H1 (cell line): ENCODE measurements around the gene CCNI2. TPM values are rescaled to one million over a fixed set of nuclear protein-coding genes. Genes with fewer than 3 reads are reported as not detected.

Experiments used
- CTCF ChIA-PET: fragments of 300-600 bp; sonication (Branson Sonifier 250); formaldehyde crosslinking; loops from one replicate; lab custom pipeline; 2021; ENCODE audit not compliant: partially characterized antibody; lab: Charles Lee
- POLR2A ChIA-PET: fragments of 300-600 bp; sonication (Branson Sonifier 250); formaldehyde crosslinking; loops from one replicate; lab custom pipeline; 2021; ENCODE audit warnings: inconsistent platforms; ENCODE audit not compliant: partially characterized antibody; lab: Charles Lee
- DNase-seq, 2 experiments: peaks; one replicate each; pipeline versions ENCODE4 v3.0.0 to v3.0.0-alpha.2; 2010 to 2022; ENCODE audit warnings: low spot score in 2 of 2, low read depth in 1 of 2, mixed read lengths in 1 of 2
- FAIRE-seq: peaks from 2 replicates; lab custom pipeline; 2011; peaks lifted over from hg19 to GRCh38; lab: Jason Lieb, UNC
- H2AFZ ChIP-seq: 2 replicates; pipeline ENCODE4 v1.8.1; 2012; ENCODE audit warnings: low read length, inconsistent platforms
- H2AK5ac ChIP-seq: 2 replicates; pipeline ENCODE4 v1.6.1; 2013; ENCODE audit warnings: low read depth, low read length
- H2BK120ac ChIP-seq: replicated peaks from 2 replicates; pipeline ENCODE3; 2013; ENCODE audit warnings: low read depth, low read length, inconsistent platforms
- H2BK12ac ChIP-seq: 2 replicates; pipeline ENCODE4 v1.6.1; 2013; ENCODE audit warnings: low read depth, low read length
- H2BK15ac ChIP-seq: 2 replicates; pipeline ENCODE4 v1.6.1; 2013; ENCODE audit warnings: low read length
- H2BK20ac ChIP-seq: 2 replicates; pipeline ENCODE4 v1.6.1; 2013; ENCODE audit warnings: low read length
- H2BK5ac ChIP-seq: 2 replicates; pipeline ENCODE4 v1.6.1; 2013; ENCODE audit warnings: low read depth, low read length
- H3K14ac ChIP-seq: 2 replicates; pipeline ENCODE4 v1.6.1; 2013; ENCODE audit warnings: inconsistent platforms; ENCODE audit not compliant: insufficient read length
- H3K18ac ChIP-seq: 2 replicates; pipeline ENCODE4 v1.6.1; 2013; ENCODE audit warnings: low read length; ENCODE audit errors: extremely low read depth
- H3K23ac ChIP-seq: 2 replicates; pipeline ENCODE4 v1.6.1; 2013; ENCODE audit warnings: inconsistent platforms; ENCODE audit not compliant: insufficient read length
- H3K23me2 ChIP-seq: 2 replicates; pipeline ENCODE4 v1.6.1; 2013; ENCODE audit warnings: low read depth, low read length
- H3K27ac ChIP-seq: 2 replicates; pipeline ENCODE4 v1.6.1; 2011; ENCODE audit warnings: low read depth, low read length, inconsistent platforms
- H3K27me3 ChIP-seq, 4 experiments: replicated peaks in 1 of 4; 1 replicate in 1 of 4; 2 replicates in 3 of 4; pipeline versions ENCODE4 v1.6.1 to v1.8.1; 2011 to 2013; ENCODE audit warnings: low read length in 3 of 4, mild to moderate bottlenecking in 3 of 4, inconsistent platforms in 2 of 4, mixed read lengths in 2 of 4, moderate library complexity in 1 of 4; ENCODE audit not compliant: control insufficient read depth in 3 of 4, insufficient read depth in 3 of 4; ENCODE audit errors: extremely low read depth in 1 of 4
- H3K36me3 ChIP-seq, 4 experiments: 2 replicates each; pipeline versions ENCODE4 v1.6.1 to v1.8.1; 2011 to 2013; ENCODE audit warnings: mild to moderate bottlenecking in 4 of 4, low read length in 3 of 4, moderate library complexity in 2 of 4, control low read depth in 1 of 4, inconsistent platforms in 1 of 4; ENCODE audit not compliant: insufficient read depth in 4 of 4, control insufficient read depth in 2 of 4
- H3K4ac ChIP-seq: replicated peaks from 2 replicates; pipeline ENCODE3; 2013; ENCODE audit warnings: low read length, low read depth, mixed read lengths, inconsistent platforms; ENCODE audit not compliant: insufficient read length
- H3K4me1 ChIP-seq, 4 experiments: replicated peaks in 1 of 4; 1 replicate in 1 of 4; 2 replicates in 3 of 4; pipeline versions ENCODE4 v1.6.1 to v1.8.1; 2011 to 2013; ENCODE audit warnings: low read length in 3 of 4, inconsistent platforms in 2 of 4, mixed read lengths in 1 of 4; ENCODE audit not compliant: insufficient read depth in 4 of 4, control insufficient read depth in 3 of 4
- H3K4me2 ChIP-seq, 2 experiments: 2 replicates each; pipeline versions ENCODE4 v1.6.1 to v1.8.1; 2011 to 2013; ENCODE audit warnings: low read depth in 2 of 2, low read length in 2 of 2, control low read depth in 1 of 2, inconsistent platforms in 1 of 2, mild to moderate bottlenecking in 1 of 2; ENCODE audit not compliant: insufficient read depth in 1 of 2
- H3K4me3 ChIP-seq, 4 experiments: fragments of 200-600, 300-600 bp in 1 of 4; sonication (generic), shearing (Covaris generic), sonication (Bioruptor Twin) in 1 of 4; 2 replicates each; pipeline versions ENCODE4 v1.5.1 to v1.8.1; 2011 to 2016; ENCODE audit warnings: low read length in 4 of 4, low read depth in 3 of 4, control low read depth in 2 of 4, inconsistent platforms in 2 of 4, mild to moderate bottlenecking in 2 of 4, mixed read lengths in 1 of 4, moderate library complexity in 1 of 4; ENCODE audit not compliant: insufficient read depth in 2 of 4; ENCODE audit errors: extremely low read depth in 1 of 4
- H3K56ac ChIP-seq: replicated peaks from 2 replicates; pipeline ENCODE3; 2013; ENCODE audit warnings: low read depth, mild to moderate bottlenecking, mixed read lengths, low read length, inconsistent platforms; ENCODE audit not compliant: insufficient read length
- H3K79me1 ChIP-seq: 2 replicates; pipeline ENCODE4 v1.6.1; 2013; ENCODE audit warnings: low read depth, low read length, control low read depth
- H3K79me2 ChIP-seq, 2 experiments: 2 replicates each; pipeline versions ENCODE4 v1.6.1 to v1.8.1; 2012 to 2013; ENCODE audit warnings: low read length in 2 of 2, mild to moderate bottlenecking in 2 of 2, inconsistent platforms in 1 of 2; ENCODE audit not compliant: insufficient read depth in 2 of 2, control insufficient read depth in 1 of 2
- H3K9ac ChIP-seq, 4 experiments: replicated peaks in 1 of 4; 1 replicate in 1 of 4; 2 replicates in 3 of 4; pipeline versions ENCODE4 v1.6.1 to v1.8.1; 2011 to 2013; ENCODE audit warnings: low read depth in 3 of 4, low read length in 3 of 4, control low read depth in 2 of 4, mild to moderate bottlenecking in 2 of 4, moderate library complexity in 2 of 4, inconsistent platforms in 1 of 4; ENCODE audit errors: extremely low read depth in 1 of 4
- H3K9me3 ChIP-seq, 2 experiments: 2 replicates each; pipeline versions ENCODE4 v1.6.1 to v1.8.1; 2012 to 2013; ENCODE audit warnings: mild to moderate bottlenecking in 2 of 2, moderate library complexity in 2 of 2, control low read depth in 1 of 2, inconsistent platforms in 1 of 2, low read depth in 1 of 2, low read length in 1 of 2, mixed read lengths in 1 of 2; ENCODE audit not compliant: insufficient read depth in 2 of 2
- H4K20me1 ChIP-seq, 2 experiments: replicated peaks in 1 of 2; 2 replicates each; pipeline versions ENCODE3 to v1.8.1; 2011 to 2013; ENCODE audit warnings: inconsistent platforms in 2 of 2, low read length in 2 of 2, mild to moderate bottlenecking in 1 of 2; ENCODE audit not compliant: insufficient read depth in 2 of 2, control insufficient read depth in 1 of 2
- H4K5ac ChIP-seq: 2 replicates; pipeline ENCODE4 v1.6.1; 2013; ENCODE audit warnings: low read length, low read depth, mixed read lengths, inconsistent platforms; ENCODE audit not compliant: insufficient read length
- H4K8ac ChIP-seq: 2 replicates; pipeline ENCODE4 v1.8.0; 2013; ENCODE audit warnings: mild to moderate bottlenecking, moderate library complexity, low read length, inconsistent platforms; ENCODE audit not compliant: insufficient read depth; ENCODE audit errors: extremely low read depth
- H4K91ac ChIP-seq: replicated peaks from 2 replicates; pipeline ENCODE3; 2013; ENCODE audit warnings: low read length, mixed read lengths, inconsistent platforms; ENCODE audit not compliant: insufficient read length
- ATF3 ChIP-seq: IDR thresholded peaks from 2 replicates; pipeline ENCODE4 v1.6.1; 2011; ENCODE audit warnings: low read depth, mild to moderate bottlenecking, low read length; ENCODE audit not compliant: insufficient read depth
- BACH1 ChIP-seq: IDR thresholded peaks from 2 replicates; pipeline ENCODE4 v1.6.1; 2012; ENCODE audit warnings: low read length, improper control_type of control experiment
- CHD2 ChIP-seq: IDR thresholded peaks from 2 replicates; pipeline ENCODE4 v1.6.1; 2012; ENCODE audit warnings: low read length, improper control_type of control experiment
- GABPA ChIP-seq: IDR thresholded peaks from 2 replicates; pipeline ENCODE4 v1.6.1; 2011; ENCODE audit warnings: mild to moderate bottlenecking, low read length, moderate library complexity, borderline replicate concordance; ENCODE audit not compliant: insufficient read depth
- JUN ChIP-seq: IDR thresholded peaks from 2 replicates; pipeline ENCODE4 v1.6.1; 2011; ENCODE audit warnings: low read depth, mild to moderate bottlenecking, improper control_type of control experiment, low read length
- KDM4A ChIP-seq: IDR thresholded peaks from one replicate; pipeline ENCODE4 v1.7.1; 2012; ENCODE audit warnings: low read depth, mild to moderate bottlenecking, moderate library complexity, low read length, inconsistent platforms; ENCODE audit not compliant: severe bottlenecking
- KDM5A ChIP-seq: fragments of 200-600 bp; IDR thresholded peaks from 2 replicates; pipeline ENCODE4 v1.7.1; 2012; ENCODE audit warnings: mild to moderate bottlenecking, low read length, inconsistent platforms, mixed read lengths
- PHF8 ChIP-seq: fragments of 200-600 bp; sonication (generic); conservative IDR thresholded peaks from 2 replicates; pipeline ENCODE4 v1.7.1; 2012; ENCODE audit warnings: low read depth, mild to moderate bottlenecking, inconsistent platforms, low read length, moderate library complexity
- POLR2A ChIP-seq, 2 experiments: IDR thresholded peaks; 1 replicate in 1 of 2; 2 replicates in 1 of 2; pipeline ENCODE4 v1.6.1; 2011; ENCODE audit warnings: low read depth in 2 of 2, low read length in 2 of 2, mild to moderate bottlenecking in 2 of 2; ENCODE audit errors: control extremely low read depth in 1 of 2
- RNF2 ChIP-seq: fragments of 200-900, 300-1000 bp; sonication (generic); IDR thresholded peaks from 2 replicates; pipeline ENCODE4 v1.7.1; 2016; ENCODE audit warnings: borderline replicate concordance, low read depth, mild to moderate bottlenecking, antibody characterized with exemption, low read length; ENCODE audit not compliant: poor library complexity, severe bottlenecking; ENCODE audit errors: missing control alignments
- RXRA ChIP-seq: IDR thresholded peaks from 2 replicates; pipeline ENCODE4 v1.6.1; 2011; ENCODE audit warnings: low read depth, mild to moderate bottlenecking, low read length, moderate library complexity; ENCODE audit not compliant: insufficient read depth
- SIRT6 ChIP-seq: IDR thresholded peaks from one replicate; pipeline ENCODE4 v1.7.1; 2012; ENCODE audit warnings: low read length, inconsistent platforms
- TAF7 ChIP-seq: optimal IDR thresholded peaks from 2 replicates; pipeline ENCODE3; 2011; ENCODE audit warnings: low read depth, mild to moderate bottlenecking, inconsistent platforms, low read length, moderate library complexity, borderline replicate concordance
- TBP ChIP-seq: IDR thresholded peaks from 2 replicates; pipeline ENCODE4 v1.6.1; 2011; ENCODE audit warnings: low read depth, low read length, improper control_type of control experiment
- WGBS, 2 experiments: shearing (Covaris generic) in 1 of 2; methylation state at CpG; one replicate each; pipeline versions ENCODE4 v1.1.6 to v1.1.7; 2013 to 2015; ENCODE audit warnings: low lambda C conversion rate in 2 of 2, mixed read lengths in 2 of 2, inconsistent platforms in 1 of 2, low coverage in 1 of 2, missing lambda C conversion rate in 1 of 2; ENCODE audit not compliant: insufficient replicate concordance in 2 of 2, insufficient coverage in 1 of 2, insufficient read length in 1 of 2; ENCODE audit errors: extremely low coverage in 1 of 2, missing lambda C conversion rate in 1 of 2; 5-methylcytosine and 5-hydroxymethylcytosine counted together
- polyA plus RNA-seq, 7 experiments: library from polyadenylated mRNA; depleted of rRNA in 3 of 7; stranded (reverse) in 5 of 7; unstranded in 2 of 7; fragments of >200 nt in 5 of 7; fragments of 200-250 nt in 2 of 7; gene quantifications; 1 replicate in 5 of 7; 2 replicates in 1 of 7; 4 replicates in 1 of 7; pipeline versions ENCODE4 v1.2.1 to v1.2.3, GENCODE V29; 2011 to 2013; ENCODE audit warnings: missing spikeins in 2 of 7, mixed read lengths in 2 of 7
- total RNA-seq: library from RNA; stranded (reverse); fragmentation: NEBNext Ultra II Directional; extraction: Animal tissue kit (Norgen Biotek cat#: 25700); gene quantifications from 2 replicates; pipeline ENCODE4 v1.2.1, GENCODE V29; 2021

CCNI2 gene
- total and polyA plus RNA-seq, 2 of the 8 experiments (the other 6 are each of a cell fraction or from before 2014, with no cell fraction given), result 1.3 to 1.4 TPM

GRCh38 chr5:132787076-132787475 is 39.9 kb downstream of the CCNI2 start:
- H3K23ac ChIP-seq, result no peak overlapping the region
- H2AFZ ChIP-seq, result no peak overlapping the region
- no peak overlapping the region for H4K8ac ChIP-seq
- H4K5ac ChIP-seq, result no peak overlapping the region
- no peak overlapping the region for H3K27ac ChIP-seq
- H3K23me2 ChIP-seq, result no peaks in the 10 kb centered on the region
- POLR2A ChIA-PET, result interaction anchor here (1.5 kb wide), 1 partner anchor 9 kb away, joined by 5 read pairs; no protein-coding TSS in a partner anchor
- no peak overlapping the region for H3K4me3 ChIP-seq
- no peak overlapping the region for H3K56ac ChIP-seq
- DNase-seq, result no peak
- no peaks in the 10 kb centered on the region; a peak in 1 of 7 replicates for H3K4me1 ChIP-seq
- H3K36me3 ChIP-seq, result no peaks in the 10 kb centered on the region
- H3K4me2 ChIP-seq, result no peak overlapping the region
- H4K91ac ChIP-seq, result no peak overlapping the region
- no peaks in the 10 kb centered on the region for H3K9me3 ChIP-seq
- no peak overlapping the region for H2BK12ac ChIP-seq
- FAIRE-seq, result no peak
- no peaks in the 10 kb centered on the region for H3K79me1 ChIP-seq
- H3K4ac ChIP-seq, result no peak overlapping the region
- 81% methylated on average over 1 of the region's 1 CpG; no CpG with 5 or more reads in 1 of the 2 experiments for WGBS, 2 experiments
- no peak overlapping the region for H2AK5ac ChIP-seq
- no peak overlapping the region for H2BK120ac ChIP-seq
- no peak overlapping the region for H3K14ac ChIP-seq
- H3K79me2 ChIP-seq, result no peaks in the 10 kb centered on the region
- H2BK20ac ChIP-seq, result no peak overlapping the region
- H3K18ac ChIP-seq, result no peak overlapping the region
- H2BK5ac ChIP-seq, result no peak overlapping the region
- H3K27me3 ChIP-seq, result no peaks in the 10 kb centered on the region
- H3K9ac ChIP-seq, result no peak overlapping the region
- no peak overlapping the region for H2BK15ac ChIP-seq
- no peaks in the 10 kb centered on the region for H4K20me1 ChIP-seq
- CTCF ChIA-PET, result interaction anchor here (0.8 to 1.5 kb wide), 6 partner anchors 10 to 40 kb away, joined by 3 to 4 read pairs (median 3); partner anchors contain the start of genes CCNI2 and SEPTIN8
- TF ChIP-seq CHD2 (no peak), BACH1 (no peak), SIRT6 (no peak), POLR2A (IDR thresholded peaks at IDR 0.05; ENCODE audit: control extremely low read depth in 1 of 2, low read depth in 2 of 2, low read length in 2 of 2) (no peak), RXRA (no peak), GABPA (no peak), TAF7 (no peak), TBP (no peak), RNF2 (no peak), PHF8 (no peak), KDM4A (no peak), ATF3 (no peak), JUN (no peak), KDM5A (no peak)
